WTC11 (cell line): ENCODE data around the gene RASGRF2. TPM values are rescaled to one million over a fixed set of nuclear protein-coding genes. Genes with fewer than 3 reads are reported as not detected.

Experiments used
- ATAC-seq: fragments of 200-7000 bp; cut with Tn5 transposase; 2 replicates; pipeline ENCODE4 v1.10.0; 2021; ENCODE audit warnings: mild to moderate bottlenecking, moderate library complexity
- CTCF ChIA-PET: fragments of 300-600 bp; sonication (Branson Sonifier 250); formaldehyde crosslinking; loops from one replicate; lab custom pipeline; 2021; ENCODE audit warnings: antibody characterized with exemption; lab: Charles Lee
- POLR2A ChIA-PET: fragments of 350-600 bp; sonication (Branson Sonifier 250); formaldehyde crosslinking; loops from one replicate; lab custom pipeline; 2021; ENCODE audit warnings: antibody characterized with exemption; lab: Charles Lee
- DNase-seq: peaks from one replicate; pipeline ENCODE4 v3.0.0; 2021; ENCODE audit warnings: low spot score
- H3K27ac Mint-ChIP-seq: 2 replicates; pipeline ENCODE4 v1.8.0; 2021; ENCODE audit warnings: mixed read lengths
- H3K27me3 Mint-ChIP-seq: 2 replicates; pipeline ENCODE4 v1.8.0; 2021; ENCODE audit warnings: low read depth, mild to moderate bottlenecking, moderate library complexity, mixed read lengths
- H3K36me3 Mint-ChIP-seq: 2 replicates; pipeline ENCODE4 v1.8.0; 2021; ENCODE audit warnings: mixed read lengths
- H3K4me1 Mint-ChIP-seq: 2 replicates; pipeline ENCODE4 v1.8.0; 2022; ENCODE audit warnings: mixed read lengths
- H3K4me3 Mint-ChIP-seq: 2 replicates; pipeline ENCODE4 v1.8.0; 2021; ENCODE audit warnings: mild to moderate bottlenecking, moderate library complexity, mixed read lengths
- H3K9me3 Mint-ChIP-seq: 2 replicates; pipeline ENCODE4 v1.8.0; 2021; ENCODE audit warnings: mixed read lengths
- CTCF ChIP-seq: fragments of 200-600 bp; IDR thresholded peaks from 2 replicates; pipeline ENCODE4 v1.8.0; 2022; ENCODE audit warnings: antibody characterized with exemption
- E2F5 ChIP-seq: sonication (generic); formaldehyde crosslinking; IDR thresholded peaks from 2 replicates; pipeline ENCODE4 v1.8.1; 2022; ENCODE audit warnings: mild to moderate bottlenecking, moderate library complexity, missing genetic modification reagents
- FOXJ3 ChIP-seq: sonication (generic); formaldehyde crosslinking; IDR thresholded peaks from 2 replicates; pipeline ENCODE4 v1.9.0; 2021; ENCODE audit warnings: missing genetic modification reagents, mild to moderate bottlenecking, borderline replicate concordance
- FOXP4 ChIP-seq: sonication (generic); formaldehyde crosslinking; IDR thresholded peaks from 2 replicates; pipeline ENCODE4 v1.8.0; 2022; ENCODE audit warnings: mild to moderate bottlenecking, missing genetic modification reagents
- GABPB1 ChIP-seq: sonication (generic); formaldehyde crosslinking; IDR thresholded peaks from 2 replicates; pipeline ENCODE4 v1.8.1; 2023; ENCODE audit warnings: mild to moderate bottlenecking, missing genetic modification reagents
- IRF2 ChIP-seq: sonication (generic); formaldehyde crosslinking; IDR thresholded peaks from 2 replicates; pipeline ENCODE4 v1.8.0; 2022; ENCODE audit warnings: low read depth, missing genetic modification reagents, borderline replicate concordance
- SMAD3 ChIP-seq: sonication (generic); formaldehyde crosslinking; IDR thresholded peaks from 2 replicates; pipeline ENCODE4 v1.8.0; 2022; ENCODE audit warnings: missing genetic modification reagents, mild to moderate bottlenecking, borderline replicate concordance
- TEAD1 ChIP-seq: sonication (generic); formaldehyde crosslinking; IDR thresholded peaks from 2 replicates; pipeline ENCODE4 v1.8.0; 2022; ENCODE audit warnings: mild to moderate bottlenecking, missing genetic modification reagents
- TEAD4 ChIP-seq: sonication (generic); formaldehyde crosslinking; IDR thresholded peaks from 2 replicates; pipeline ENCODE4 v1.8.0; 2022; ENCODE audit warnings: mild to moderate bottlenecking, missing genetic modification reagents
- USF1 ChIP-seq: sonication (generic); formaldehyde crosslinking; IDR thresholded peaks from 2 replicates; pipeline ENCODE4 v1.8.0; 2022; ENCODE audit warnings: mild to moderate bottlenecking, missing genetic modification reagents
- ZNF121 ChIP-seq: sonication (generic); formaldehyde crosslinking; IDR thresholded peaks from 2 replicates; pipeline ENCODE4 v1.8.0; 2023; ENCODE audit warnings: missing genetic modification reagents
- ZNF232 ChIP-seq: sonication (generic); formaldehyde crosslinking; IDR thresholded peaks from 2 replicates; pipeline ENCODE4 v1.8.0; 2022; ENCODE audit warnings: mild to moderate bottlenecking, missing genetic modification reagents
- ZNF263 ChIP-seq: sonication (generic); formaldehyde crosslinking; IDR thresholded peaks from 2 replicates; pipeline ENCODE4 v1.8.1; 2022; ENCODE audit warnings: low read depth, mild to moderate bottlenecking, moderate library complexity, missing genetic modification reagents
- total RNA-seq: library from RNA; stranded (reverse); gene quantifications from 3 replicates; pipeline ENCODE4 v1.2.3, GENCODE V29; 2021
- TF ChIP-seq, protein P1 (sequence below): sonication (generic); formaldehyde crosslinking; IDR thresholded peaks from 2 replicates; pipeline ENCODE4 v1.8.0; 2022; ENCODE audit warnings: missing genetic modification reagents
- TF ChIP-seq, protein P2 (sequence below): sonication (generic); formaldehyde crosslinking; IDR thresholded peaks from 2 replicates; pipeline ENCODE4 v1.8.1; 2023; ENCODE audit warnings: mild to moderate bottlenecking, missing genetic modification reagents
- TF ChIP-seq, protein P3 (sequence below): fragments of 250-450 bp; sonication (Bioruptor Pico); IDR thresholded peaks from 2 replicates; pipeline ENCODE4 v1.8.0; 2021; ENCODE audit warnings: mild to moderate bottlenecking
- TF ChIP-seq, protein P4 (sequence below): sonication (generic); formaldehyde crosslinking; IDR thresholded peaks from 2 replicates; pipeline ENCODE4 v1.8.1; 2022; ENCODE audit warnings: low read depth, missing genetic modification reagents, borderline replicate concordance
- TF ChIP-seq, protein P5 (sequence below): fragments of 250-450 bp; sonication (Bioruptor Pico); IDR thresholded peaks from 2 replicates; pipeline ENCODE4 v1.9.0; 2021; ENCODE audit warnings: moderate library complexity, mild to moderate bottlenecking, inconsistent platforms, borderline replicate concordance

Gene RASGRF2
- total RNA-seq, 1 experiment from 2014 or later: 17.6 TPM

- TF ChIP-seq, protein P1, sequence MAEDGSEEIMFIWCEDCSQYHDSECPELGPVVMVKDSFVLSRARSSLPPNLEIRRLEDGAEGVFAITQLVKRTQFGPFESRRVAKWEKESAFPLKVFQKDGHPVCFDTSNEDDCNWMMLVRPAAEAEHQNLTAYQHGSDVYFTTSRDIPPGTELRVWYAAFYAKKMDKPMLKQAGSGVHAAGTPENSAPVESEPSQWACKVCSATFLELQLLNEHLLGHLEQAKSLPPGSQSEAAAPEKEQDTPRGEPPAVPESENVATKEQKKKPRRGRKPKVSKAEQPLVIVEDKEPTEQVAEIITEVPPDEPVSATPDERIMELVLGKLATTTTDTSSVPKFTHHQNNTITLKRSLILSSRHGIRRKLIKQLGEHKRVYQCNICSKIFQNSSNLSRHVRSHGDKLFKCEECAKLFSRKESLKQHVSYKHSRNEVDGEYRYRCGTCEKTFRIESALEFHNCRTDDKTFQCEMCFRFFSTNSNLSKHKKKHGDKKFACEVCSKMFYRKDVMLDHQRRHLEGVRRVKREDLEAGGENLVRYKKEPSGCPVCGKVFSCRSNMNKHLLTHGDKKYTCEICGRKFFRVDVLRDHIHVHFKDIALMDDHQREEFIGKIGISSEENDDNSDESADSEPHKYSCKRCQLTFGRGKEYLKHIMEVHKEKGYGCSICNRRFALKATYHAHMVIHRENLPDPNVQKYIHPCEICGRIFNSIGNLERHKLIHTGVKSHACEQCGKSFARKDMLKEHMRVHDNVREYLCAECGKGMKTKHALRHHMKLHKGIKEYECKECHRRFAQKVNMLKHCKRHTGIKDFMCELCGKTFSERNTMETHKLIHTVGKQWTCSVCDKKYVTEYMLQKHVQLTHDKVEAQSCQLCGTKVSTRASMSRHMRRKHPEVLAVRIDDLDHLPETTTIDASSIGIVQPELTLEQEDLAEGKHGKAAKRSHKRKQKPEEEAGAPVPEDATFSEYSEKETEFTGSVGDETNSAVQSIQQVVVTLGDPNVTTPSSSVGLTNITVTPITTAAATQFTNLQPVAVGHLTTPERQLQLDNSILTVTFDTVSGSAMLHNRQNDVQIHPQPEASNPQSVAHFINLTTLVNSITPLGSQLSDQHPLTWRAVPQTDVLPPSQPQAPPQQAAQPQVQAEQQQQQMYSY: no peak
- no peak for TF ChIP-seq IRF2 (CRISPR knock-in tag)
- no peak for TF ChIP-seq FOXP4 (CRISPR knock-in tag)
- TF ChIP-seq ZNF121 (CRISPR knock-in tag): no peak
- no peak for TF ChIP-seq SMAD3 (CRISPR knock-in tag)
- no peak for TF ChIP-seq TEAD4
- no peak for TF ChIP-seq GABPB1 (CRISPR knock-in tag)
- no peak for TF ChIP-seq USF1 (CRISPR knock-in tag)
- TF ChIP-seq, protein P2, sequence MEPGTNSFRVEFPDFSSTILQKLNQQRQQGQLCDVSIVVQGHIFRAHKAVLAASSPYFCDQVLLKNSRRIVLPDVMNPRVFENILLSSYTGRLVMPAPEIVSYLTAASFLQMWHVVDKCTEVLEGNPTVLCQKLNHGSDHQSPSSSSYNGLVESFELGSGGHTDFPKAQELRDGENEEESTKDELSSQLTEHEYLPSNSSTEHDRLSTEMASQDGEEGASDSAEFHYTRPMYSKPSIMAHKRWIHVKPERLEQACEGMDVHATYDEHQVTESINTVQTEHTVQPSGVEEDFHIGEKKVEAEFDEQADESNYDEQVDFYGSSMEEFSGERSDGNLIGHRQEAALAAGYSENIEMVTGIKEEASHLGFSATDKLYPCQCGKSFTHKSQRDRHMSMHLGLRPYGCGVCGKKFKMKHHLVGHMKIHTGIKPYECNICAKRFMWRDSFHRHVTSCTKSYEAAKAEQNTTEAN (CRISPR knock-in tag): no peak
These were observed 116.9 kb downstream of the RASGRF2 start (continued) for GRCh38 chr5:81077105-81077504.

- POLR2A ChIA-PET: interaction anchor here (0.5 kb wide), 1 partner anchor 103 kb away, joined by 4 read pairs; no protein-coding TSS in a partner anchor
- H3K9me3 Mint-ChIP-seq: peaks cover 17% of the 10 kb centered on the region
- H3K36me3 Mint-ChIP-seq: peaks cover 24% of the 10 kb centered on the region
- no peaks in the 10 kb centered on the region for H3K27me3 Mint-ChIP-seq
- H3K27ac Mint-ChIP-seq: no peak overlapping the region
- TF ChIP-seq TEAD1 (CRISPR knock-in tag): no peak
- DNase-seq: no peak
- CTCF ChIA-PET: no interaction called here
- ATAC-seq: no peak
- no peak overlapping the region for H3K4me3 Mint-ChIP-seq
- H3K4me1 Mint-ChIP-seq: no peaks in the 10 kb centered on the region
These were observed 118.8 kb downstream of the RASGRF2 start for GRCh38 chr5:81078930-81079329.

DNA sequence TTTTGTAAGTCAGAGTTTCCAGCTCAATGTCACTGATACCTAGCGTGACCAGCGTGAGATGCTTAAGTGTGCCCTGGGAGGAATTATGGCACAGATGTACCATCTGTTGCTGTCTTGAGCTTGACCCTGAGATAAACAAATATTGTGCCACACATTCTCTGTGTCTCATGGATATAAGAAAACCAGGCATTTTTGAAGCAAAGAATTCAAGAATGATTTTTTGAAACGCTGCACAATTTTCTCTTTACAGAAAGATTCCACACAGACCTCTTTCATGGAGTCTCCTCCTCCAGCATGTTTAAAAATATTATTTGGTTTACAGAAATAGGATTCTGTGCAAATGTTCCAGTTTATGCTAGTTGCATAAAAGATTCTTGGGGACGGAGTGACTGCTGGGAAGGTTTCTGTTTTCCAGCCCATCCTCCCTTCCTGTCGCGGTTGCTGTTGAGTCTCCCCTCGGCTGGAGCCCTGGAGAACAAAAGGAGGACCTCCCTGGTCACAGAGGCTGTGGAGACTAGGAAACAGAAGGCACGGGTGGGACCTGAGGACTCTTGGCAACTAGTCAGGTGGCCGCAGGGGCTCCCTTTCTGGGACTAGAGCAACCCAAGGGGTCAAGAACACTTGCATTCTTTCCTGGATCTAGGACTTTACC is 120.8 kb downstream of the RASGRF2 start:
- Mint-ChIP-seq H3K27me3 (no peaks in the 10 kb centered on the region), H3K27ac (no peak overlapping the region), H3K36me3 (peaks cover 22% of the 10 kb centered on the region), H3K4me1 (no peaks in the 10 kb centered on the region), H3K9me3 (peaks cover 16% of the 10 kb centered on the region), H3K4me3 (no peak overlapping the region)
- DNase-seq (no peak), ATAC-seq (no peak)
- ChIA-PET POLR2A (no interaction called here), CTCF (interaction anchor here (1.1 kb wide), 1 partner anchor 27 kb away, joined by 3 read pairs; no protein-coding TSS in a partner anchor)
- TF ChIP-seq ZNF232 (CRISPR knock-in tag): no peak
- no peak for TF ChIP-seq CTCF
- no peak for TF ChIP-seq ZNF263 (CRISPR knock-in tag)
- TF ChIP-seq, protein P3, sequence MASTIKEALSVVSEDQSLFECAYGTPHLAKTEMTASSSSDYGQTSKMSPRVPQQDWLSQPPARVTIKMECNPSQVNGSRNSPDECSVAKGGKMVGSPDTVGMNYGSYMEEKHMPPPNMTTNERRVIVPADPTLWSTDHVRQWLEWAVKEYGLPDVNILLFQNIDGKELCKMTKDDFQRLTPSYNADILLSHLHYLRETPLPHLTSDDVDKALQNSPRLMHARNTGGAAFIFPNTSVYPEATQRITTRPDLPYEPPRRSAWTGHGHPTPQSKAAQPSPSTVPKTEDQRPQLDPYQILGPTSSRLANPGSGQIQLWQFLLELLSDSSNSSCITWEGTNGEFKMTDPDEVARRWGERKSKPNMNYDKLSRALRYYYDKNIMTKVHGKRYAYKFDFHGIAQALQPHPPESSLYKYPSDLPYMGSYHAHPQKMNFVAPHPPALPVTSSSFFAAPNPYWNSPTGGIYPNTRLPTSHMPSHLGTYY (CRISPR knock-in tag): no peak
- TF ChIP-seq, protein P4, sequence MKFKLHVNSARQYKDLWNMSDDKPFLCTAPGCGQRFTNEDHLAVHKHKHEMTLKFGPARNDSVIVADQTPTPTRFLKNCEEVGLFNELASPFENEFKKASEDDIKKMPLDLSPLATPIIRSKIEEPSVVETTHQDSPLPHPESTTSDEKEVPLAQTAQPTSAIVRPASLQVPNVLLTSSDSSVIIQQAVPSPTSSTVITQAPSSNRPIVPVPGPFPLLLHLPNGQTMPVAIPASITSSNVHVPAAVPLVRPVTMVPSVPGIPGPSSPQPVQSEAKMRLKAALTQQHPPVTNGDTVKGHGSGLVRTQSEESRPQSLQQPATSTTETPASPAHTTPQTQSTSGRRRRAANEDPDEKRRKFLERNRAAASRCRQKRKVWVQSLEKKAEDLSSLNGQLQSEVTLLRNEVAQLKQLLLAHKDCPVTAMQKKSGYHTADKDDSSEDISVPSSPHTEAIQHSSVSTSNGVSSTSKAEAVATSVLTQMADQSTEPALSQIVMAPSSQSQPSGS (CRISPR knock-in tag): no peak
- TF ChIP-seq FOXJ3 (CRISPR knock-in tag): no peak
- TF ChIP-seq E2F5 (CRISPR knock-in tag): no peak
- TF ChIP-seq, protein P5, sequence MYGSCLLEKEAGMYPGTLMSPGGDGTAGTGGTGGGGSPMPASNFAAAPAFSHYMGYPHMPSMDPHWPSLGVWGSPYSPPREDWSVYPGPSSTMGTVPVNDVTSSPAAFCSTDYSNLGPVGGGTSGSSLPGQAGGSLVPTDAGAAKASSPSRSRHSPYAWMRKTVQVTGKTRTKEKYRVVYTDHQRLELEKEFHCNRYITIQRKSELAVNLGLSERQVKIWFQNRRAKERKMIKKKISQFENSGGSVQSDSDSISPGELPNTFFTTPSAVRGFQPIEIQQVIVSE (CRISPR knock-in tag): no peak
